HCT116 (cell line): Measurements from ENCODE around the gene SURF6. TPM values are rescaled to one million over a fixed set of nuclear protein-coding genes. Genes with fewer than 3 reads are reported as not detected.

Source experiments
- ATAC-seq: fragments of 200-7000 bp; cut with Tn5 transposase; 2 replicates; pipeline ENCODE4 v1.9.1; 2020; ENCODE audit warnings: mild to moderate bottlenecking, moderate library complexity
- BruUV-seq: library from RNA; stranded (reverse); fragments of 400-500 nt; replicated peaks from 2 replicates; lab custom pipeline; 2021; lab: Mats Ljungman, UMichigan
- CTCF ChIA-PET: fragments of 300-600 bp; sonication (Branson Sonifier 250); formaldehyde crosslinking; loops from one replicate; lab custom pipeline; 2021; ENCODE audit warnings: antibody characterized with exemption; lab: Charles Lee
- POLR2A ChIA-PET: fragments of 300-600, 350-600 bp; sonication (Branson Sonifier 250); formaldehyde crosslinking; loops from one replicate; lab custom pipeline; 2021; ENCODE audit warnings: antibody characterized with exemption; lab: Charles Lee
- RAD21 ChIA-PET, 2 experiments: fragments of 300-600 bp; sonication (Branson Sonifier 250); formaldehyde crosslinking; loops; one replicate each; lab custom pipeline; 2023; ENCODE audit warnings: low total read pairs in 2 of 2; ENCODE audit not compliant: uncharacterized antibody in 2 of 2, unreplicated experiment in 2 of 2, low non-redundant PET in 1 of 2; lab: Charles Lee
- DNase-seq: peaks from one replicate; pipeline ENCODE4 v3.0.0-alpha.2; 2010; ENCODE audit warnings: low read depth, low spot score
- H2AFZ ChIP-seq: fragments of 200-600 bp; shearing (Covaris generic), sonication (generic); 2 replicates; pipeline ENCODE4 v1.6.1; 2017; ENCODE audit warnings: low read depth, mixed run types, mixed read lengths, antibody characterized with exemption, low read length; ENCODE audit not compliant: poor library complexity, severe bottlenecking
- H3K27ac ChIP-seq: 2 replicates; pipeline ENCODE4 v1.5.1; 2012; ENCODE audit warnings: low read depth, low read length
- H3K27me3 ChIP-seq: fragments of 200-600 bp; sonication (generic); 2 replicates; pipeline ENCODE4 v1.6.1; 2016; ENCODE audit warnings: mixed run types, low read length, mixed read lengths; ENCODE audit not compliant: insufficient read depth
- H3K36me3 ChIP-seq, 2 experiments: fragments of 200-500 bp in 1 of 2; fragments of 200-600 bp in 1 of 2; sonication (Bioruptor generic) in 1 of 2; sonication (generic) in 1 of 2; 2 replicates each; pipeline versions ENCODE4 v1.5.1 to v1.6.1; 2014 to 2016; ENCODE audit warnings: low read length in 2 of 2, inconsistent platforms in 1 of 2, mixed read lengths in 1 of 2, mixed run types in 1 of 2; ENCODE audit not compliant: insufficient read depth in 2 of 2, control insufficient read depth in 1 of 2
- H3K4me1 ChIP-seq, 2 experiments: fragments of 200-600 bp in 1 of 2; sonication (generic) in 1 of 2; 2 replicates each; pipeline versions ENCODE4 v1.5.1 to v1.6.1; 2012 to 2017; ENCODE audit warnings: low read length in 2 of 2, inconsistent platforms in 1 of 2, mild to moderate bottlenecking in 1 of 2, mixed read lengths in 1 of 2, mixed run types in 1 of 2, moderate library complexity in 1 of 2; ENCODE audit not compliant: insufficient read depth in 2 of 2, control insufficient read depth in 1 of 2
- H3K4me2 ChIP-seq: fragments of 200-600 bp; sonication (generic); 2 replicates; pipeline ENCODE4 v1.6.1; 2017; ENCODE audit warnings: mixed run types, low read length, mixed read lengths
- H3K4me3 ChIP-seq, 2 experiments: fragments of 200-600 bp in 1 of 2; sonication (generic) in 1 of 2; replicated peaks in 1 of 2; 2 replicates each; pipeline ENCODE4 v1.5.1; 2011 to 2016; ENCODE audit warnings: low read length in 2 of 2, control low read depth in 1 of 2, low read depth in 1 of 2, mild to moderate bottlenecking in 1 of 2, mixed read lengths in 1 of 2, mixed run types in 1 of 2
- H3K79me2 ChIP-seq: fragments of 200-600 bp; sonication (generic); 2 replicates; pipeline ENCODE4 v1.6.1; 2017; ENCODE audit warnings: mild to moderate bottlenecking, mixed run types, low read length, moderate library complexity, mixed read lengths; ENCODE audit not compliant: insufficient read depth
- H3K9ac ChIP-seq: fragments of 200-600 bp; sonication (generic); 2 replicates; pipeline ENCODE4 v1.6.1; 2016; ENCODE audit warnings: low read length, mixed read lengths
- H3K9me2 ChIP-seq: fragments of 200-600 bp; sonication (generic), shearing (Covaris generic); 2 replicates; pipeline ENCODE4 v1.6.1; 2017; ENCODE audit warnings: mixed run types, mild to moderate bottlenecking, moderate library complexity; ENCODE audit not compliant: insufficient read depth
- H3K9me3 ChIP-seq, 2 experiments: fragments of 200-500 bp in 1 of 2; fragments of 200-600 bp in 1 of 2; sonication (Bioruptor generic) in 1 of 2; sonication (generic) in 1 of 2; 2 replicates each; pipeline ENCODE4 v1.6.1; 2014 to 2017; ENCODE audit warnings: low read length in 2 of 2, mixed read lengths in 2 of 2, inconsistent platforms in 1 of 2, low read depth in 1 of 2, mild to moderate bottlenecking in 1 of 2, mixed run types in 1 of 2, moderate library complexity in 1 of 2; ENCODE audit not compliant: control insufficient read depth in 1 of 2, insufficient read depth in 1 of 2
- H4K20me1 ChIP-seq: fragments of 200-600 bp; sonication (generic), shearing (Covaris generic); 2 replicates; pipeline ENCODE4 v1.6.1; 2017; ENCODE audit warnings: mixed run types, mild to moderate bottlenecking, moderate library complexity; ENCODE audit not compliant: insufficient read depth
- CBX3 ChIP-seq: IDR thresholded peaks from 2 replicates; pipeline ENCODE4 v1.6.1; 2012; ENCODE audit warnings: low read depth
- CEBPB ChIP-seq: IDR thresholded peaks from 2 replicates; pipeline ENCODE4 v1.6.1; 2012; ENCODE audit warnings: low read depth
- EGR1 ChIP-seq: IDR thresholded peaks from 2 replicates; pipeline ENCODE4 v1.6.1; 2012; ENCODE audit warnings: low read depth
- ELF1 ChIP-seq: IDR thresholded peaks from 2 replicates; pipeline ENCODE4 v1.6.1; 2012; ENCODE audit warnings: low read depth, borderline replicate concordance
- EZH2 ChIP-seq: fragments of 200-600 bp; sonication (generic); IDR thresholded peaks from 2 replicates; pipeline ENCODE4 v1.6.1; 2017; ENCODE audit warnings: antibody characterized with exemption, mixed run types
- EZH2phosphoT487 ChIP-seq: fragments of 200-600 bp; IDR thresholded peaks from 2 replicates; pipeline ENCODE4 v1.6.1; 2018; ENCODE audit warnings: antibody characterized with exemption, borderline replicate concordance
- FOSL1 ChIP-seq: IDR thresholded peaks from 2 replicates; pipeline ENCODE4 v1.6.1; 2012; ENCODE audit warnings: low read depth
- JUND ChIP-seq: IDR thresholded peaks from 2 replicates; pipeline ENCODE4 v1.6.1; 2012
- POLR2A ChIP-seq: IDR thresholded peaks from 2 replicates; pipeline ENCODE4 v1.7.0; 2011; ENCODE audit warnings: borderline replicate concordance; ENCODE audit not compliant: insufficient read depth, insufficient read length; ENCODE audit errors: extremely low read depth
- RAD21 ChIP-seq: IDR thresholded peaks from 2 replicates; pipeline ENCODE4 v1.6.1; 2012; ENCODE audit warnings: low read depth, mild to moderate bottlenecking
- SIN3A ChIP-seq: IDR thresholded peaks from 2 replicates; pipeline ENCODE4 v1.6.1; 2012; ENCODE audit warnings: low read depth
- SP1 ChIP-seq: IDR thresholded peaks from 2 replicates; pipeline ENCODE4 v1.6.1; 2012; ENCODE audit warnings: low read depth
- SRF ChIP-seq: IDR thresholded peaks from 2 replicates; pipeline ENCODE4 v1.6.1; 2012; ENCODE audit warnings: low read depth
- TCF7L2 ChIP-seq: IDR thresholded peaks from 2 replicates; pipeline ENCODE4 v1.7.0; 2011; ENCODE audit warnings: borderline replicate concordance, inconsistent platforms; ENCODE audit not compliant: insufficient read depth, insufficient read length; ENCODE audit errors: extremely low read depth
- YY1 ChIP-seq: IDR thresholded peaks from 2 replicates; pipeline ENCODE4 v1.6.1; 2011; ENCODE audit warnings: low read length, low read depth, moderate library complexity, mild to moderate bottlenecking; ENCODE audit not compliant: insufficient replicate concordance; ENCODE audit errors: extremely low read depth
- ZFX ChIP-seq: fragments of 450-650 bp; IDR thresholded peaks from 2 replicates; pipeline ENCODE4 v1.6.1; 2017
- ZNF274 ChIP-seq: fragments of 200-500 bp; sonication (Bioruptor generic); IDR thresholded peaks from 2 replicates; pipeline ENCODE4 v1.6.1; 2014; ENCODE audit warnings: mild to moderate bottlenecking, low read depth, low read length, inconsistent platforms
- intact Hi-C: fragments of 100-400 bp; cut with micrococcal nuclease; formaldehyde crosslinking; loops from 2 replicates; pipeline ENCODE4 v1.10.0; 2022
- total RNA-seq: library from RNA; stranded (reverse); gene quantifications from one replicate; pipeline ENCODE4 v1.2.1, GENCODE V29; 2021; ENCODE audit not compliant: unreplicated experiment
- TF ChIP-seq, protein P1 (sequence below): IDR thresholded peaks from 2 replicates; pipeline ENCODE4 v1.6.1; 2012
- TF ChIP-seq, protein P2 (sequence below): IDR thresholded peaks from 2 replicates; pipeline ENCODE4 v1.6.1; 2012
- TF ChIP-seq, protein P3 (sequence below): IDR thresholded peaks from 2 replicates; pipeline ENCODE4 v1.6.1; 2011; ENCODE audit warnings: mild to moderate bottlenecking, low read length, moderate library complexity; ENCODE audit not compliant: insufficient replicate concordance; ENCODE audit errors: extremely low read depth

SURF6 gene
- total RNA-seq, 1 experiment from 2014 or later = 30.1 TPM

DNA sequence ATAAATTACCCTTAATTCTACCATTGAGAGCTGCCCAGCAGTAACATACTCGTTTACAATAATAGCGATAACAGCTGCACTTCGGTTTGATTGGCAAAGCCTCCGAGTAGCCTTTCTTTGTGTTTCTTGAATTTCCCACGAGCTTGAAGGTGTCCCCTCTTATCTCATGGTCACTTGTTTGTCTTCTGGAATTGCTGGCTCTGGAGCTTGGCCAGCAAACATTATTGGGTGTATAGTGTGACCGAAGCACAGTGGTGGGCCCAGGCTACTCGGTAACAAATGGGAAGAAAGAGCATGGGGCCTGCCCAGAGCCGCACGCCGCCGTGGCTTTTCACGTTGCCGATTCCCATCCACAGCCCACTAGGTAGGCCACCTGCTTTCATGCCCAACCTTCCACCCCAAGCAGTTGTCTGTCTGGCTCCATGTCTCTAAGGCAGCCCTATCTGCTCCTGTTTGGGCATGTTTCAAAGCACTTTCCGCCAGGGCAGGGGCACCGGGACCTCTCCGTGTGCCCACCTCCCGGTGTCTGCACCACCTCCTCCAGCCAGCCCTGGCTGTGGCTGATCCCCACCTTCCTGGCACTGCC, 48.8 kb upstream of the SURF6 start:
- no peak for DNase-seq
- Histone ChIP-seq H4K20me1 (no peaks in the 10 kb centered on the region), H3K36me3 (no peaks in the 10 kb centered on the region), H3K4me1 (no peaks in the 10 kb centered on the region), H2AFZ (no peak overlapping the region), H3K27ac (no peak overlapping the region), H3K9me2 (no peaks in the 10 kb centered on the region), H3K4me3 (no peak overlapping the region), H3K4me2 (no peak overlapping the region), H3K79me2 (no peaks in the 10 kb centered on the region), H3K9me3 (peaks cover 0 to 10% of the 10 kb centered on the region in 2 experiments; a peak in 1 of 4 replicates), H3K27me3 (no peaks in the 10 kb centered on the region), H3K9ac (no peak overlapping the region)
- intact Hi-C loops = no loop called here
- CTCF ChIA-PET = no interaction called here
- ATAC-seq = no peak
- RAD21 ChIA-PET = no interaction called here
- POLR2A ChIA-PET = no interaction called here
- TF ChIP-seq, protein P1, sequence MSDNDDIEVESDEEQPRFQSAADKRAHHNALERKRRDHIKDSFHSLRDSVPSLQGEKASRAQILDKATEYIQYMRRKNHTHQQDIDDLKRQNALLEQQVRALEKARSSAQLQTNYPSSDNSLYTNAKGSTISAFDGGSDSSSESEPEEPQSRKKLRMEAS = no peak
- TF ChIP-seq ZFX (no peak), EZH2phosphoT487 (no peak), SIN3A (no peak), SRF (no peak), CEBPB (no peak), TCF7L2 (no peak), POLR2A (no peak), YY1 (no peak), EZH2 (no peak), SP1 (no peak), ELF1 (no peak), JUND (no peak), CBX3 (no peak), FOSL1 (no peak), RAD21 (no peak), EGR1 (no peak), ZNF274 (no peak)
- TF ChIP-seq, protein P2, sequence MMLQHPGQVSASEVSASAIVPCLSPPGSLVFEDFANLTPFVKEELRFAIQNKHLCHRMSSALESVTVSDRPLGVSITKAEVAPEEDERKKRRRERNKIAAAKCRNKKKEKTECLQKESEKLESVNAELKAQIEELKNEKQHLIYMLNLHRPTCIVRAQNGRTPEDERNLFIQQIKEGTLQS = no peak
- TF ChIP-seq, protein P3, sequence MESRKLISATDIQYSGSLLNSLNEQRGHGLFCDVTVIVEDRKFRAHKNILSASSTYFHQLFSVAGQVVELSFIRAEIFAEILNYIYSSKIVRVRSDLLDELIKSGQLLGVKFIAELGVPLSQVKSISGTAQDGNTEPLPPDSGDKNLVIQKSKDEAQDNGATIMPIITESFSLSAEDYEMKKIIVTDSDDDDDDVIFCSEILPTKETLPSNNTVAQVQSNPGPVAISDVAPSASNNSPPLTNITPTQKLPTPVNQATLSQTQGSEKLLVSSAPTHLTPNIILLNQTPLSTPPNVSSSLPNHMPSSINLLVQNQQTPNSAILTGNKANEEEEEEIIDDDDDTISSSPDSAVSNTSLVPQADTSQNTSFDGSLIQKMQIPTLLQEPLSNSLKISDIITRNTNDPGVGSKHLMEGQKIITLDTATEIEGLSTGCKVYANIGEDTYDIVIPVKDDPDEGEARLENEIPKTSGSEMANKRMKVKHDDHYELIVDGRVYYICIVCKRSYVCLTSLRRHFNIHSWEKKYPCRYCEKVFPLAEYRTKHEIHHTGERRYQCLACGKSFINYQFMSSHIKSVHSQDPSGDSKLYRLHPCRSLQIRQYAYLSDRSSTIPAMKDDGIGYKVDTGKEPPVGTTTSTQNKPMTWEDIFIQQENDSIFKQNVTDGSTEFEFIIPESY = no peak
- BruUV-seq = no TSS peak
